PC-3 (cell line): ENCODE measurements around the gene SLC5A5. TPM values are rescaled to one million over a fixed set of nuclear protein-coding genes. Genes with fewer than 3 reads are reported as not detected.

Source experiments
- ATAC-seq: fragments of 200-7000 bp; cut with Tn5 transposase; 2 replicates; pipeline ENCODE4 v1.9.1; 2020; ENCODE audit warnings: mild to moderate bottlenecking, moderate library complexity
- Bru-seq: library from RNA; stranded (reverse); fragments of 400-500 nt; gene quantifications from one replicate; lab custom pipeline; 2021; lab: Mats Ljungman, UMichigan
- BruChase-seq, 2 experiments: library from RNA; stranded (reverse); fragments of 400-500 nt; gene quantifications; one replicate each; lab custom pipeline; 2021; lab: Mats Ljungman, UMichigan
- BruUV-seq: library from RNA; stranded (reverse); fragments of 400-500 nt; replicated peaks from 2 replicates; lab custom pipeline; 2021; lab: Mats Ljungman, UMichigan
- CTCF ChIA-PET: fragments of 300-600 bp; sonication (Branson Sonifier 250); formaldehyde crosslinking; loops from one replicate; lab custom pipeline; 2022; ENCODE audit warnings: antibody characterized with exemption; lab: Charles Lee
- POLR2A ChIA-PET: fragments of 300-600 bp; sonication (Branson Sonifier 250); formaldehyde crosslinking; loops from one replicate; lab custom pipeline; 2022; ENCODE audit warnings: antibody characterized with exemption; ENCODE audit not compliant: unreplicated experiment; lab: Charles Lee
- DNase-seq: peaks from one replicate; pipeline ENCODE4 v3.0.0-alpha.2; 2015
- H2AFZ ChIP-seq: fragments of 300-600 bp; sonication (generic); 2 replicates; pipeline ENCODE4 v1.6.0; 2016; ENCODE audit warnings: antibody characterized with exemption, low read length
- H3F3A ChIP-seq: fragments of 300-600 bp; sonication (generic); one replicate; pipeline ENCODE4 v1.6.0; 2017; ENCODE audit warnings: antibody characterized with exemption, low read length, control low read depth, mild to moderate bottlenecking; ENCODE audit not compliant: unreplicated experiment
- H3K27ac ChIP-seq: fragments of 300-600 bp; sonication (generic); 2 replicates; pipeline ENCODE4 v1.5.1; 2016; ENCODE audit warnings: mild to moderate bottlenecking, low read length
- H3K27me3 ChIP-seq: fragments of 300-600 bp; sonication (generic); 2 replicates; pipeline ENCODE4 v1.6.1; 2016; ENCODE audit warnings: low read length, mixed read lengths
- H3K36me3 ChIP-seq: fragments of 300-600 bp; sonication (generic); 2 replicates; pipeline ENCODE4 v1.6.1; 2016; ENCODE audit warnings: low read depth, mixed run types, low read length, mixed read lengths
- H3K4me1 ChIP-seq: fragments of 300-600 bp; sonication (generic); 2 replicates; pipeline ENCODE4 v1.5.1; 2016; ENCODE audit warnings: low read length; ENCODE audit not compliant: insufficient read depth
- H3K4me2 ChIP-seq: fragments of 300-600 bp; sonication (generic); 2 replicates; pipeline ENCODE4 v1.6.0; 2016; ENCODE audit warnings: low read length
- H3K4me3 ChIP-seq: fragments of 300-600 bp; sonication (generic); 2 replicates; pipeline ENCODE4 v1.5.1; 2016; ENCODE audit warnings: mild to moderate bottlenecking, low read length, mixed read lengths
- H3K79me2 ChIP-seq: fragments of 300-600 bp; sonication (generic); 2 replicates; pipeline ENCODE4 v1.6.1; 2017; ENCODE audit warnings: low read length, mixed read lengths
- H3K9ac ChIP-seq: fragments of 300-600 bp; sonication (generic); 2 replicates; pipeline ENCODE4 v1.6.0; 2016; ENCODE audit warnings: mild to moderate bottlenecking, low read length
- H3K9me2 ChIP-seq: fragments of 300-600 bp; sonication (generic); replicated peaks from 2 replicates; pipeline ENCODE4 v1.6.1; 2016; ENCODE audit warnings: mixed run types, low read length, mixed read lengths
- H3K9me3 ChIP-seq: fragments of 300-600 bp; sonication (generic); 2 replicates; pipeline ENCODE4 v1.6.1; 2016; ENCODE audit warnings: low read length, mixed read lengths
- H4K20me1 ChIP-seq: fragments of 300-600 bp; sonication (generic); 2 replicates; pipeline ENCODE4 v1.6.1; 2016; ENCODE audit warnings: low read length, mixed read lengths
- CTCF ChIP-seq: fragments of 300-600 bp; sonication (generic); conservative IDR thresholded peaks from 2 replicates; pipeline ENCODE4 v1.5.1; 2017; ENCODE audit warnings: antibody characterized with exemption, low read depth, mild to moderate bottlenecking, low read length
- EZH2 ChIP-seq: fragments of 300-600 bp; sonication (generic); IDR thresholded peaks from one replicate; pipeline ENCODE4 v1.6.1; 2017; ENCODE audit warnings: antibody characterized with exemption, mild to moderate bottlenecking, low read length; ENCODE audit not compliant: unreplicated experiment
- EZH2phosphoT487 ChIP-seq: fragments of 300-600 bp; sonication (generic); IDR thresholded peaks from 2 replicates; pipeline ENCODE4 v1.6.1; 2018; ENCODE audit warnings: mild to moderate bottlenecking, antibody characterized with exemption, low read length, borderline replicate concordance
- intact Hi-C: fragments of 100-400 bp; cut with micrococcal nuclease; formaldehyde crosslinking; loops from 2 replicates; pipeline ENCODE4 v1.9.0; 2023
- long read RNA-seq: library from polyadenylated mRNA; unstranded; transcript quantifications from one replicate; pipeline ENCODE4 v2.0.0, GENCODE V29; 2021; ENCODE audit not compliant: unreplicated experiment
- total RNA-seq: library from RNA; depleted of rRNA; stranded (reverse); fragments of >200 nt; gene quantifications from 2 replicates; pipeline ENCODE4 v1.2.3, GENCODE V29; 2014; rRNA removed

SLC5A5 gene
- total RNA-seq (0.23 TPM in 1 of 2 replicates, not detected in the other), Bru-seq, nascent RNA (percentile 4 among the genes with signal in this experiment), BruChase-seq, experiment 1, labeled RNA remaining after a 6-hour chase (percentile 18 among the genes with signal in this experiment), BruChase-seq, experiment 2, labeled RNA remaining after a 2-hour chase (percentile 9 among the genes with signal in this experiment)
- long read RNA-seq, result 0 reads

- POLR2A ChIA-PET, result interaction anchor here (0.5 kb wide), 1 partner anchor 77 kb away, joined by 6 read pairs; no protein-coding TSS in a partner anchor
- Histone ChIP-seq H2AFZ (no peak within 1 kb of the TSS), H3K4me1 (peaks cover 5% of the 10 kb centered on the region; the same call in 1 of the 2 replicates), H3K9me2 (no peaks in the 10 kb centered on the region), H3K9me3 (no peaks in the 10 kb centered on the region), H4K20me1 (no peaks in the 10 kb centered on the region), H3K4me2 (no peak within 1 kb of the TSS), H3K9ac (no peak within 1 kb of the TSS), H3K79me2 (no peaks in the 10 kb centered on the region), H3K27me3 (0 out of 2 replicates have a peak, but pooled peaks cover 12% of the 10 kb centered on the region), H3F3A (no peaks in the 10 kb centered on the region), H3K27ac (no peak within 1 kb of the TSS), H3K4me3 (no peak within 1 kb of the TSS), H3K36me3 (no peaks in the 10 kb centered on the region)
- peak; percentile 22; the same call in 1 of the 2 replicates for ATAC-seq
- BruUV-seq, result no TSS peak
- intact Hi-C loops, result loop anchor here (5.0 kb wide), 1 partner anchor 125 kb away; no protein-coding TSS in a partner anchor
- CTCF ChIA-PET, result interaction anchor here (0.6 to 3.1 kb wide), 3 partner anchors 12 to 66 kb away, joined by 3 to 105 read pairs (median 10); partner anchors contain the start of genes CCDC124 and RPL18A
- DNase-seq, result peak; percentile 16
- TF ChIP-seq EZH2, result no peak
- no peak for TF ChIP-seq CTCF
- TF ChIP-seq EZH2phosphoT487, result no peak
These were observed at the start of gene SLC5A5 for GRCh38 chr19:17871878-17872250. Gene SLC5A5, plus strand, starts transcription at chr19:17871945. Its CDS starts 375 bp downstream, at chr19:17872320.

GRCh38 chr19:17824339-17824738 is 47.4 kb upstream of the SLC5A5 start:
- H3K36me3 ChIP-seq, result no peaks in the 10 kb centered on the region
- H3K9me2 ChIP-seq, result no peaks in the 10 kb centered on the region
- ChIA-PET CTCF (no interaction called here), POLR2A (no interaction called here)
- DNase-seq (no peak), ATAC-seq (no peak)
- H3K9ac ChIP-seq, result no peak overlapping the region
- BruUV-seq, result no TSS peak
- H3F3A ChIP-seq, result no peaks in the 10 kb centered on the region
- H3K4me1 ChIP-seq, result no peaks in the 10 kb centered on the region
- no peaks in the 10 kb centered on the region for H3K9me3 ChIP-seq
- no peaks in the 10 kb centered on the region for H4K20me1 ChIP-seq
- no peak overlapping the region for H3K4me2 ChIP-seq
- no peaks in the 10 kb centered on the region for H3K79me2 ChIP-seq
- no peaks in the 10 kb centered on the region for H3K27me3 ChIP-seq
- no peak for TF ChIP-seq CTCF
- TF ChIP-seq EZH2, result no peak
- no peak for TF ChIP-seq EZH2phosphoT487
- intact Hi-C loops, result no loop called here
- H2AFZ ChIP-seq, result no peak overlapping the region
- H3K4me3 ChIP-seq, result no peak overlapping the region
- H3K27ac ChIP-seq, result no peak overlapping the region

GRCh38 chr19:17826508-17827056 is 45.2 kb upstream of the SLC5A5 start:
- BruUV-seq, result no TSS peak
- DNase-seq (no peak), ATAC-seq (no peak)
- intact Hi-C loops, result no loop called here
- Histone ChIP-seq H3K27ac (no peak overlapping the region), H3K79me2 (no peaks in the 10 kb centered on the region), H3K4me2 (no peak overlapping the region), H3K36me3 (no peaks in the 10 kb centered on the region), H2AFZ (no peak overlapping the region), H3K9me3 (no peaks in the 10 kb centered on the region), H4K20me1 (no peaks in the 10 kb centered on the region), H3K4me3 (no peak overlapping the region), H3K9ac (no peak overlapping the region), H3K27me3 (no peaks in the 10 kb centered on the region), H3K4me1 (peaks cover 10% of the 10 kb centered on the region; the same call in 1 of the 2 replicates), H3F3A (no peaks in the 10 kb centered on the region), H3K9me2 (no peaks in the 10 kb centered on the region)
- ChIA-PET CTCF (no interaction called here), POLR2A (no interaction called here)
- TF ChIP-seq EZH2phosphoT487, result no peak
- no peak for TF ChIP-seq CTCF
- TF ChIP-seq EZH2, result no peak
